HEK293 (cell line): Measurements from ENCODE around the gene MAP7D1.

Experiments used
- BCL6B ChIP-seq: fragments of 450-650 bp; formaldehyde crosslinking; IDR thresholded peaks from 2 replicates; pipeline ENCODE4 v1.5.1; 2017; ENCODE audit warnings: missing biosample characterization, missing genetic modification characterization
- GLIS2 ChIP-seq: fragments of 450-650 bp; formaldehyde crosslinking; IDR thresholded peaks from 2 replicates; pipeline ENCODE4 v1.5.1; 2016; ENCODE audit warnings: missing biosample characterization, missing genetic modification characterization
- IKZF3 ChIP-seq: fragments of 450-650 bp; IDR thresholded peaks from 2 replicates; pipeline ENCODE4 v1.5.0; 2018; ENCODE audit warnings: missing biosample characterization, mild to moderate bottlenecking, missing genetic modification characterization, moderate library complexity
- KLF16 ChIP-seq: fragments of 450-650 bp; formaldehyde crosslinking; IDR thresholded peaks from 2 replicates; pipeline ENCODE4 v1.5.1; 2017; ENCODE audit warnings: missing biosample characterization, missing genetic modification characterization
- KLF9 ChIP-seq: fragments of 450-650 bp; formaldehyde crosslinking; IDR thresholded peaks from 2 replicates; pipeline ENCODE4 v1.5.1; 2016; ENCODE audit warnings: missing biosample characterization, missing genetic modification characterization, low read depth
- MYNN ChIP-seq: fragments of 450-650 bp; formaldehyde crosslinking; IDR thresholded peaks from 2 replicates; pipeline ENCODE4 v1.5.1; 2016; ENCODE audit warnings: missing biosample characterization, missing genetic modification characterization, borderline replicate concordance
- PRDM10 ChIP-seq: fragments of 450-650 bp; formaldehyde crosslinking; IDR thresholded peaks from 2 replicates; pipeline ENCODE4 v1.5.1; 2016; ENCODE audit warnings: missing biosample characterization, missing genetic modification characterization
- SALL2 ChIP-seq: fragments of 450-650 bp; formaldehyde crosslinking; IDR thresholded peaks from 2 replicates; pipeline ENCODE4 v1.5.0; 2017; ENCODE audit warnings: missing biosample characterization, mild to moderate bottlenecking, missing genetic modification characterization, borderline replicate concordance
- SCRT2 ChIP-seq: fragments of 450-650 bp; formaldehyde crosslinking; IDR thresholded peaks from 2 replicates; pipeline ENCODE4 v1.5.1; 2016; ENCODE audit warnings: missing biosample characterization, missing genetic modification characterization
- SETDB1 ChIP-seq: IDR thresholded peaks from one replicate; pipeline ENCODE4 v1.6.1; 2017; ENCODE audit warnings: mild to moderate bottlenecking, low read length, moderate library complexity, mixed read lengths; ENCODE audit not compliant: insufficient read length
- TCF7L2 ChIP-seq: IDR thresholded peaks from 2 replicates; pipeline ENCODE4 v1.6.1; 2011; ENCODE audit warnings: low read depth, mild to moderate bottlenecking, inconsistent platforms, low read length, moderate library complexity, borderline replicate concordance
- ZBTB17 ChIP-seq: fragments of 450-650 bp; formaldehyde crosslinking; IDR thresholded peaks from 2 replicates; pipeline ENCODE4 v1.5.1; 2016; ENCODE audit warnings: missing biosample characterization, missing genetic modification characterization
- ZBTB20 ChIP-seq: fragments of 450-650 bp; formaldehyde crosslinking; IDR thresholded peaks from 2 replicates; pipeline ENCODE4 v1.5.1; 2016; ENCODE audit warnings: missing biosample characterization, missing genetic modification characterization
- ZFP41 ChIP-seq: fragments of 450-650 bp; formaldehyde crosslinking; IDR thresholded peaks from 2 replicates; pipeline ENCODE4 v1.5.1; 2016; ENCODE audit warnings: missing biosample characterization, missing genetic modification characterization, borderline replicate concordance
- ZNF175 ChIP-seq: fragments of 450-650 bp; formaldehyde crosslinking; IDR thresholded peaks from 2 replicates; pipeline ENCODE4 v1.5.1; 2016; ENCODE audit warnings: missing biosample characterization, missing genetic modification characterization
- ZNF184 ChIP-seq: fragments of 450-650 bp; IDR thresholded peaks from 2 replicates; pipeline ENCODE4 v1.5.1; 2018; ENCODE audit warnings: missing biosample characterization, mild to moderate bottlenecking, missing genetic modification characterization
- ZNF2 ChIP-seq: fragments of 450-650 bp; formaldehyde crosslinking; IDR thresholded peaks from 2 replicates; pipeline ENCODE4 v1.5.1; 2016; ENCODE audit warnings: missing biosample characterization, missing genetic modification characterization
- ZNF24 ChIP-seq: fragments of 450-650 bp; formaldehyde crosslinking; IDR thresholded peaks from 2 replicates; pipeline ENCODE4 v1.5.1; 2016; ENCODE audit warnings: missing biosample characterization, missing genetic modification characterization
- ZNF248 ChIP-seq: fragments of 450-650 bp; formaldehyde crosslinking; IDR thresholded peaks from 2 replicates; pipeline ENCODE4 v1.5.1; 2017; ENCODE audit warnings: missing biosample characterization, missing genetic modification characterization
- ZNF266 ChIP-seq: fragments of 450-650 bp; formaldehyde crosslinking; IDR thresholded peaks from 2 replicates; pipeline ENCODE4 v1.5.1; 2016; ENCODE audit warnings: missing biosample characterization, missing genetic modification characterization, low read depth
- ZNF362 ChIP-seq: fragments of 450-650 bp; formaldehyde crosslinking; IDR thresholded peaks from 2 replicates; pipeline ENCODE4 v1.5.1; 2016; ENCODE audit warnings: missing biosample characterization, missing genetic modification characterization
- ZNF521 ChIP-seq: fragments of 450-650 bp; formaldehyde crosslinking; IDR thresholded peaks from 2 replicates; pipeline ENCODE4 v1.5.1; 2017; ENCODE audit warnings: missing biosample characterization, mild to moderate bottlenecking, missing genetic modification characterization
- ZNF544 ChIP-seq: fragments of 450-650 bp; formaldehyde crosslinking; IDR thresholded peaks from 2 replicates; pipeline ENCODE4 v1.5.0; 2017; ENCODE audit warnings: missing biosample characterization, missing genetic modification characterization
- ZNF560 ChIP-seq: fragments of 450-650 bp; formaldehyde crosslinking; IDR thresholded peaks from 2 replicates; pipeline ENCODE4 v1.5.1; 2017; ENCODE audit warnings: missing biosample characterization, missing genetic modification characterization, borderline replicate concordance
- ZNF610 ChIP-seq: fragments of 450-650 bp; formaldehyde crosslinking; IDR thresholded peaks from 2 replicates; pipeline ENCODE4 v1.5.1; 2016; ENCODE audit warnings: missing biosample characterization, missing genetic modification characterization, borderline replicate concordance
- ZNF639 ChIP-seq: fragments of 450-650 bp; formaldehyde crosslinking; IDR thresholded peaks from 2 replicates; pipeline ENCODE4 v1.5.1; 2016; ENCODE audit warnings: missing biosample characterization, missing genetic modification characterization
- ZNF701 ChIP-seq: fragments of 450-650 bp; formaldehyde crosslinking; IDR thresholded peaks from 2 replicates; pipeline ENCODE4 v1.5.1; 2016; ENCODE audit warnings: missing biosample characterization, missing genetic modification characterization
- ZNF776 ChIP-seq: fragments of 450-650 bp; formaldehyde crosslinking; IDR thresholded peaks from 2 replicates; pipeline ENCODE4 v1.5.0; 2017; ENCODE audit warnings: missing biosample characterization, missing genetic modification characterization, borderline replicate concordance
- ZNF777 ChIP-seq: fragments of 450-650 bp; formaldehyde crosslinking; IDR thresholded peaks from 2 replicates; pipeline ENCODE4 v1.5.1; 2017; ENCODE audit warnings: missing biosample characterization, missing genetic modification characterization, borderline replicate concordance
- ZXDB ChIP-seq: fragments of 450-650 bp; formaldehyde crosslinking; IDR thresholded peaks from 2 replicates; pipeline ENCODE4 v1.5.1; 2016; ENCODE audit warnings: missing biosample characterization, missing genetic modification characterization
- TF ChIP-seq, protein P1 (sequence below): fragments of 450-650 bp; formaldehyde crosslinking; IDR thresholded peaks from 2 replicates; pipeline ENCODE4 v1.5.1; 2016; ENCODE audit warnings: missing biosample characterization, missing genetic modification characterization

Gene MAP7D1

DNA sequence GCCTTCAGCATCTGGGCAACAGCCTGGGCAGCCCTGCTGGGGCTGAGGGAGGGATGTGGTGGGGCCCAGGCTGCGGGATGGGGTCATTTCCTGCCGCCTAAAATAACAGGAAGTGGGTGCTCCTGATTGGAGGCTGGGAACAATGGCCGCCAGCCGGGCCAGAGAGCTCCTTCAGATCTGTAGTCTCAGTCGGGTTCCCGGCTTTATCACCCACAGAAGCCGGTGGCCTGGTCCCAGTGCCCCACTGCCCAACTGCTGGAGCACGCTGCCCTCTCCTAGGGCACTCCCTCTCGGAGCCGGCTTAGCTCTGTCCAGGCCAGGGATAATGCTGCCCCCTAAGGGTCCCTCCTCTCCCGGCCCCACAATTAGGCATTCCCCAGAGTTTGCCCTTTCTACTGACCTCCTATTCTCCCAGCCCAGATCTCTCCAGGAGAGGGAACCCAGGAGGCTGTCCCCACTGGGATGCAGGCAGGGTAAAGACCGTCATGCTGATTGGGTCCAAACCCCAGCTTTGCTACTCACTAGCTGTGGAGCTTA lies 5.1 kb downstream of the MAP7D1 start (continued):
- TF ChIP-seq ZXDB (tag by site-specific recombination) (peak; percentile 67; the same call in 1 of the 2 replicates), ZBTB20 (tag by site-specific recombination) (peak; percentile 49), ZNF362 (tag by site-specific recombination) (no peak), MYNN (tag by site-specific recombination) (no peak), PRDM10 (tag by site-specific recombination) (no peak), SETDB1 (no peak), ZNF610 (0 out of 2 replicates have a peak, but pooled peaks have one; percentile 25), ZNF184 (no peak; the same call in 1 of the 2 replicates), ZNF544 (tag by site-specific recombination) (no peak), ZNF24 (tag by site-specific recombination) (0 out of 2 replicates have a peak, but pooled peaks have one; percentile 67), ZNF175 (no peak), ZNF560 (no peak), ZNF776 (no peak), GLIS2 (tag by site-specific recombination) (peak; percentile 89), TCF7L2 (no peak), ZNF266 (tag by site-specific recombination) (no peak), ZNF2 (0 out of 2 replicates have a peak, but pooled peaks have one; percentile 48), ZNF521 (no peak), KLF16 (tag by site-specific recombination) (peak; percentile 65; the same call in 1 of the 2 replicates), ZNF777 (no peak), ZNF639 (tag by site-specific recombination) (0 out of 2 replicates have a peak, but pooled peaks have one; percentile 36), BCL6B (tag by site-specific recombination) (no peak), ZFP41 (tag by site-specific recombination) (no peak), ZNF701 (no peak), IKZF3 (tag by site-specific recombination) (peak; percentile 71; the same call in 1 of the 2 replicates), ZNF248 (tag by site-specific recombination) (no peak), SCRT2 (peak; percentile 2; the same call in 1 of the 2 replicates), ZBTB17 (tag by site-specific recombination) (peak; percentile 60), KLF9 (tag by site-specific recombination) (no peak), SALL2 (no peak)
- TF ChIP-seq, protein P1, sequence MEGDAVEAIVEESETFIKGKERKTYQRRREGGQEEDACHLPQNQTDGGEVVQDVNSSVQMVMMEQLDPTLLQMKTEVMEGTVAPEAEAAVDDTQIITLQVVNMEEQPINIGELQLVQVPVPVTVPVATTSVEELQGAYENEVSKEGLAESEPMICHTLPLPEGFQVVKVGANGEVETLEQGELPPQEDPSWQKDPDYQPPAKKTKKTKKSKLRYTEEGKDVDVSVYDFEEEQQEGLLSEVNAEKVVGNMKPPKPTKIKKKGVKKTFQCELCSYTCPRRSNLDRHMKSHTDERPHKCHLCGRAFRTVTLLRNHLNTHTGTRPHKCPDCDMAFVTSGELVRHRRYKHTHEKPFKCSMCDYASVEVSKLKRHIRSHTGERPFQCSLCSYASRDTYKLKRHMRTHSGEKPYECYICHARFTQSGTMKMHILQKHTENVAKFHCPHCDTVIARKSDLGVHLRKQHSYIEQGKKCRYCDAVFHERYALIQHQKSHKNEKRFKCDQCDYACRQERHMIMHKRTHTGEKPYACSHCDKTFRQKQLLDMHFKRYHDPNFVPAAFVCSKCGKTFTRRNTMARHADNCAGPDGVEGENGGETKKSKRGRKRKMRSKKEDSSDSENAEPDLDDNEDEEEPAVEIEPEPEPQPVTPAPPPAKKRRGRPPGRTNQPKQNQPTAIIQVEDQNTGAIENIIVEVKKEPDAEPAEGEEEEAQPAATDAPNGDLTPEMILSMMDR (tag by site-specific recombination), result peak; percentile 95
